ENCODE data around the gene TEK. TPM values are rescaled to one million over a fixed set of nuclear protein-coding genes. Genes with fewer than 3 reads are reported as not detected.
"Not testable (repeated sequence)": the region's sequence is repeated elsewhere in the genome, so short reads cannot be mapped to it uniquely, and the experiment has no call there.

Gene TEK
- total RNA-seq, 3 donors from 2014 or later, result 5.9 to 15.2 (median 14.4) TPM

- Histone ChIP-seq H3K27ac (no peak overlapping the region), H3K4me3 (no peak overlapping the region), H3K36me3 (no peaks in the 10 kb centered on the region), H3K4me1 (no peaks in the 10 kb centered on the region), H3K27me3 (no peaks in the 10 kb centered on the region), H3K9me3 (no peaks in the 10 kb centered on the region)
- DNase-seq (ENCODE audit: low spot score in 2 of 2), result no peak
- TF ChIP-seq POLR2AphosphoS5 (IDR thresholded peaks at IDR 0.05), result no peak
- no peak for TF ChIP-seq POLR2A (IDR thresholded peaks at IDR 0.05)
- TF ChIP-seq CTCF (IDR thresholded peaks at IDR 0.05), result no peak
- intact Hi-C loops (cut with DNase I; ENCODE audit: low total_unique reads), result loop anchor here (10.0 kb wide), 1 partner anchor 785 kb away; no protein-coding TSS in a partner anchor
Observed at GRCh38 chr9:27090231-27090630, 18.8 kb upstream of the TEK start.

GRCh38 chr9:27090711-27091110 lies 18.3 kb upstream of the TEK start:
- H3K4me1 ChIP-seq, result no peaks in the 10 kb centered on the region
- H3K36me3 ChIP-seq, result no peaks in the 10 kb centered on the region
- no peaks in the 10 kb centered on the region for H3K9me3 ChIP-seq
- no peak overlapping the region for H3K27ac ChIP-seq
- TF ChIP-seq CTCF (IDR thresholded peaks at IDR 0.05) (no peak), POLR2AphosphoS5 (IDR thresholded peaks at IDR 0.05) (no peak), POLR2A (IDR thresholded peaks at IDR 0.05) (no peak)
- DNase-seq (ENCODE audit: low spot score in 2 of 2), result no peak
- no peak overlapping the region for H3K4me3 ChIP-seq
- H3K27me3 ChIP-seq, result no peaks in the 10 kb centered on the region
- intact Hi-C loops (cut with DNase I; ENCODE audit: low total_unique reads), result loop anchor here (10.0 kb wide), 1 partner anchor 784 kb away; no protein-coding TSS in a partner anchor

- not testable (repeated sequence) for H3K36me3 ChIP-seq; H3K4me3 ChIP-seq; H3K27ac ChIP-seq; H3K4me1 ChIP-seq; H3K9me3 ChIP-seq; H3K27me3 ChIP-seq; DNase-seq (ENCODE audit: low spot score in 2 of 2)
- intact Hi-C loops (cut with DNase I; ENCODE audit: low total_unique reads), result loop anchor here (10.0 kb wide), 1 partner anchor 782 kb away; no protein-coding TSS in a partner anchor
Observed at GRCh38 chr9:27092496-27092895, 16.5 kb upstream of the TEK start.

GRCh38 chr9:27093384-27094067 lies 15.5 kb upstream of the TEK start:
- H3K36me3 ChIP-seq; H3K27me3 ChIP-seq; DNase-seq (ENCODE audit: low spot score in 2 of 2); H3K9me3 ChIP-seq; H3K27ac ChIP-seq; H3K4me1 ChIP-seq; H3K4me3 ChIP-seq: not testable (repeated sequence)
- intact Hi-C loops (cut with DNase I; ENCODE audit: low total_unique reads), result loop anchor here (10.0 kb wide), 1 partner anchor 781 kb away; no protein-coding TSS in a partner anchor

- TF ChIP-seq CTCF (IDR thresholded peaks at IDR 0.05), result no peak
- no peak for TF ChIP-seq POLR2A (IDR thresholded peaks at IDR 0.05)
- Histone ChIP-seq H3K9me3 (no peaks in the 10 kb centered on the region), H3K4me3 (no peak overlapping the region), H3K27me3 (no peaks in the 10 kb centered on the region), H3K36me3 (no peaks in the 10 kb centered on the region), H3K27ac (no peak overlapping the region), H3K4me1 (no peaks in the 10 kb centered on the region)
- no peak for DNase-seq (ENCODE audit: low spot score in 2 of 2)
- intact Hi-C loops (cut with DNase I; ENCODE audit: low total_unique reads), result loop anchor here (10.0 kb wide), 1 partner anchor 780 kb away; no protein-coding TSS in a partner anchor
Observed at GRCh38 chr9:27094640-27095298, 14.3 kb upstream of the TEK start.

GRCh38 chr9:27107241-27107640 lies 1.8 kb upstream of the TEK start:
- Histone ChIP-seq H3K9me3 (no peaks in the 10 kb centered on the region), H3K4me3 (no peak overlapping the region), H3K27me3 (no peaks in the 10 kb centered on the region), H3K27ac (no peak overlapping the region), H3K36me3 (no peaks in the 10 kb centered on the region), H3K4me1 (no peaks in the 10 kb centered on the region)
- TF ChIP-seq CTCF (IDR thresholded peaks at IDR 0.05), result no peak
- TF ChIP-seq POLR2A (IDR thresholded peaks at IDR 0.05), result no peak
- TF ChIP-seq POLR2AphosphoS5 (IDR thresholded peaks at IDR 0.05), result no peak
- intact Hi-C loops (cut with DNase I; ENCODE audit: low total_unique reads), result no loop called here
- DNase-seq (ENCODE audit: low spot score in 2 of 2), result no peak
